Measurements from ENCODE around the gene LCN6.

GRCh38 chr9:136761545-136761981 lies 13.2 kb upstream of the LCN6 start:
- TF ChIP-seq CTCF (IDR thresholded peaks at IDR 0.05) = no peak
- no peak for TF ChIP-seq POLR2A (IDR thresholded peaks at IDR 0.05)
